HEK293T (cell line): ENCODE results near the gene NT5C1B.

Experiments
- BHLHE40 ChIP-seq: fragments of 450-650 bp; IDR thresholded peaks from 2 replicates; pipeline ENCODE4 v1.6.1; 2016; ENCODE audit warnings: mild to moderate bottlenecking, moderate library complexity, borderline replicate concordance
- FOXA1 ChIP-seq: fragments of 450-650 bp; IDR thresholded peaks from 2 replicates; pipeline ENCODE4 v1.6.1; 2016; ENCODE audit warnings: mild to moderate bottlenecking
- NFRKB ChIP-seq: fragments of 450-650 bp; IDR thresholded peaks from 2 replicates; pipeline ENCODE4 v1.6.1; 2016; ENCODE audit warnings: mild to moderate bottlenecking, moderate library complexity
- SP1 ChIP-seq: fragments of 450-650 bp; IDR thresholded peaks from 2 replicates; pipeline ENCODE4 v1.6.1; 2017
- SUZ12 ChIP-seq: fragments of 450-650 bp; IDR thresholded peaks from 2 replicates; pipeline ENCODE4 v1.6.1; 2016; ENCODE audit warnings: mild to moderate bottlenecking
- ZNF384 ChIP-seq: fragments of 450-650 bp; IDR thresholded peaks from 2 replicates; pipeline ENCODE4 v1.6.1; 2016

DNA sequence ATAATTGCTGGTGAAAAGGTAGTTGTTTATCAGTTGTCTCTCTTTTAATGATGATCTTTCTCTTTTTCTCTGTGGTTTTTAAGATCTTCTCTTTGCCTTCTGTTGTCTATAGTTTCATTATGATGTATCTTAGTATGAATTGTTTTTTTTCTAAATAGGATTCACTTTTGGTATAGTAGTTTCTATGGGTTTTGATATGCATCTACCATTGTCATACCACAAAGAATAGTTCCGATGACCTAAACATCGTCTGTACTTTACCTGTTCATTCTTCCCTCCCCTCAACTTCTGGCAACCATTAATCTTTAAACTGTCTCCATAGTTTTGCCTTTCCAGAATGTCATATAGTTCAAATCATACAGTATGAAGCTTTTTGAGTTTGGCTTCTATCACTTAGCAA lies 48.5 kb downstream of the NT5C1B start:
- TF ChIP-seq SP1 (no peak), SUZ12 (no peak), FOXA1 (no peak), BHLHE40 (no peak), ZNF384 (no peak), NFRKB (no peak)
